Measurements from ENCODE around the gene SP7.

- no peak for TF ChIP-seq POLR2A (IDR thresholded peaks at IDR 0.05; ENCODE audit: low read depth, low read length)
- no peak for TF ChIP-seq MAX (IDR thresholded peaks at IDR 0.05; ENCODE audit: insufficient read depth, insufficient read length)
- TF ChIP-seq POLR2AphosphoS5 (IDR thresholded peaks at IDR 0.05; ENCODE audit: insufficient read depth, low read depth, low read length) = no peak
- TF ChIP-seq CTCF (IDR thresholded peaks at IDR 0.05; ENCODE audit: extremely low read depth in 1 of 2, insufficient read depth in 1 of 2, low read depth in 1 of 2, low read length in 2 of 2) = no peak
- no peak for TF ChIP-seq MYC (IDR thresholded peaks at IDR 0.05; ENCODE audit: low read depth, low read length)
- TF ChIP-seq EZH2 (IDR thresholded peaks at IDR 0.05; ENCODE audit: borderline replicate concordance, low read depth, low read length, severe bottlenecking) = no peak
- TF ChIP-seq FOS (IDR thresholded peaks at IDR 0.05; ENCODE audit: borderline replicate concordance, insufficient read depth, low read length) = no peak
- TF ChIP-seq JUN (IDR thresholded peaks at IDR 0.05; ENCODE audit: borderline replicate concordance, insufficient read depth, insufficient read length, low read depth) = no peak
- no peak for TF ChIP-seq GATA2 (IDR thresholded peaks at IDR 0.05; ENCODE audit: insufficient read depth, insufficient read length, low read depth, low read length)
Observed at GRCh38 chr12:53353257-53353655, 17.1 kb upstream of the SP7 start.

All from endothelial cell of umbilical vein (primary cell).